ENCODE measurements around the gene ZBTB7C. TPM values are rescaled to one million over a fixed set of nuclear protein-coding genes. Genes with fewer than 3 reads are reported as not detected.

ZBTB7C gene
- total RNA-seq, 1 donor from 2014 or later, result not detected

- POLR2A ChIA-PET, result no interaction called here
- no peak for ATAC-seq (ENCODE audit: low read depth)
- TF ChIP-seq, protein P1, sequence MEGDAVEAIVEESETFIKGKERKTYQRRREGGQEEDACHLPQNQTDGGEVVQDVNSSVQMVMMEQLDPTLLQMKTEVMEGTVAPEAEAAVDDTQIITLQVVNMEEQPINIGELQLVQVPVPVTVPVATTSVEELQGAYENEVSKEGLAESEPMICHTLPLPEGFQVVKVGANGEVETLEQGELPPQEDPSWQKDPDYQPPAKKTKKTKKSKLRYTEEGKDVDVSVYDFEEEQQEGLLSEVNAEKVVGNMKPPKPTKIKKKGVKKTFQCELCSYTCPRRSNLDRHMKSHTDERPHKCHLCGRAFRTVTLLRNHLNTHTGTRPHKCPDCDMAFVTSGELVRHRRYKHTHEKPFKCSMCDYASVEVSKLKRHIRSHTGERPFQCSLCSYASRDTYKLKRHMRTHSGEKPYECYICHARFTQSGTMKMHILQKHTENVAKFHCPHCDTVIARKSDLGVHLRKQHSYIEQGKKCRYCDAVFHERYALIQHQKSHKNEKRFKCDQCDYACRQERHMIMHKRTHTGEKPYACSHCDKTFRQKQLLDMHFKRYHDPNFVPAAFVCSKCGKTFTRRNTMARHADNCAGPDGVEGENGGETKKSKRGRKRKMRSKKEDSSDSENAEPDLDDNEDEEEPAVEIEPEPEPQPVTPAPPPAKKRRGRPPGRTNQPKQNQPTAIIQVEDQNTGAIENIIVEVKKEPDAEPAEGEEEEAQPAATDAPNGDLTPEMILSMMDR (IDR thresholded peaks at IDR 0.05), result no peak
- H3K27ac Mint-ChIP-seq, result no peak overlapping the region
- H3K4me3 Mint-ChIP-seq, result no peak overlapping the region
- no peaks in the 10 kb centered on the region for H3K36me3 Mint-ChIP-seq (ENCODE audit: low read depth)
- CTCF ChIA-PET, result no interaction called here
- H3K27me3 Mint-ChIP-seq, result peaks cover 2% of the 10 kb centered on the region
- no peaks in the 10 kb centered on the region for H3K4me1 Mint-ChIP-seq
- H3K9me3 Mint-ChIP-seq, result no peaks in the 10 kb centered on the region
- intact Hi-C loops (cut with micrococcal nuclease), result no loop called here
- DNase-seq, result no peak
Measured at GRCh38 chr18:48279312-48279711, 129.9 kb downstream of the ZBTB7C start.

GRCh38 chr18:48278081-48278480, 131.1 kb downstream of the ZBTB7C start:
- Mint-ChIP-seq H3K27me3 (peaks cover 2% of the 10 kb centered on the region), H3K27ac (no peak overlapping the region), H3K4me1 (no peaks in the 10 kb centered on the region), H3K36me3 (ENCODE audit: low read depth) (no peaks in the 10 kb centered on the region), H3K9me3 (no peaks in the 10 kb centered on the region), H3K4me3 (no peak overlapping the region)
- ChIA-PET CTCF (no interaction called here), POLR2A (no interaction called here)
- intact Hi-C loops (cut with micrococcal nuclease), result no loop called here
- DNase-seq (no peak), ATAC-seq (ENCODE audit: low read depth) (no peak)
- TF ChIP-seq, protein P1 (IDR thresholded peaks at IDR 0.05), result no peak

GRCh38 chr18:48274301-48274700, 134.9 kb downstream of the ZBTB7C start:
- Mint-ChIP-seq H3K4me3 (no peak overlapping the region), H3K9me3 (no peaks in the 10 kb centered on the region), H3K4me1 (no peaks in the 10 kb centered on the region), H3K27me3 (peaks cover 5% of the 10 kb centered on the region), H3K36me3 (ENCODE audit: low read depth) (no peaks in the 10 kb centered on the region), H3K27ac (no peak overlapping the region)
- ATAC-seq (ENCODE audit: low read depth) (no peak), DNase-seq (no peak)
- ChIA-PET CTCF (no interaction called here), POLR2A (no interaction called here)
- TF ChIP-seq, protein P1 (IDR thresholded peaks at IDR 0.05), result no peak
- intact Hi-C loops (cut with micrococcal nuclease), result no loop called here

- Mint-ChIP-seq H3K4me1 (no peaks in the 10 kb centered on the region), H3K4me3 (no peak overlapping the region), H3K27me3 (peaks cover 3% of the 10 kb centered on the region), H3K27ac (no peak overlapping the region), H3K36me3 (ENCODE audit: low read depth) (no peaks in the 10 kb centered on the region), H3K9me3 (no peaks in the 10 kb centered on the region)
- CTCF ChIA-PET, result no interaction called here
- intact Hi-C loops (cut with micrococcal nuclease), result no loop called here
- DNase-seq, result no peak
- TF ChIP-seq, protein P1 (IDR thresholded peaks at IDR 0.05), result no peak
- no peak for ATAC-seq (ENCODE audit: low read depth)
- POLR2A ChIA-PET, result no interaction called here
Measured at GRCh38 chr18:48270929-48271328, 138.3 kb downstream of the ZBTB7C start.

- H3K27ac Mint-ChIP-seq, result no peak overlapping the region
- no peaks in the 10 kb centered on the region for H3K36me3 Mint-ChIP-seq (ENCODE audit: low read depth)
- TF ChIP-seq, protein P1 (IDR thresholded peaks at IDR 0.05), result no peak
- H3K4me3 Mint-ChIP-seq, result no peak overlapping the region
- H3K27me3 Mint-ChIP-seq, result peaks cover 5% of the 10 kb centered on the region
- H3K4me1 Mint-ChIP-seq, result no peaks in the 10 kb centered on the region
- intact Hi-C loops (cut with micrococcal nuclease), result no loop called here
- DNase-seq (no peak), ATAC-seq (ENCODE audit: low read depth) (no peak)
- POLR2A ChIA-PET, result no interaction called here
- CTCF ChIA-PET, result no interaction called here
- H3K9me3 Mint-ChIP-seq, result no peaks in the 10 kb centered on the region
Measured at GRCh38 chr18:48265328-48265727, 143.9 kb downstream of the ZBTB7C start.

Measured in activated B cell treated with CpG ODN at 0.5 μM for 24 hours (primary cell).